Measurements from ENCODE around the gene SHROOM2. TPM values are rescaled to one million over a fixed set of nuclear protein-coding genes. Genes with fewer than 3 reads are reported as not detected.

SHROOM2 gene
- total and polyA plus RNA-seq, 2 of the 4 experiments (the other 2 are of a cell fraction): 8.1 to 14.2 TPM

GRCh38 chrX:9880870-9881269 is 94.6 kb downstream of the SHROOM2 start:
- 80% methylated on average over 5 of the region's 7 CpGs; no CpG with 5 or more reads in 1 of the 2 experiments for WGBS, 2 experiments (ENCODE audit: extremely low coverage in 2 of 2, insufficient read length in 1 of 2)
- Histone ChIP-seq H2BK15ac (ENCODE audit: low read depth, low read length) (no peak overlapping the region), H3K27me3 (ENCODE audit: control insufficient read depth, insufficient read depth, low read length) (no peaks in the 10 kb centered on the region), H2AK5ac (ENCODE audit: low read depth, low read length) (no peak overlapping the region), H2BK20ac (ENCODE audit: low read depth, low read length) (no peak overlapping the region), H4K5ac (ENCODE audit: low read depth, low read length) (no peak overlapping the region), H3K4me1 (ENCODE audit: control insufficient read depth, insufficient read depth, low read length) (0 out of 2 replicates have a peak, but pooled peaks cover 3% of the 10 kb centered on the region), H3K4ac (ENCODE audit: low read depth, low read length) (no peak overlapping the region), H3K4me2 (ENCODE audit: low read depth, low read length) (no peak overlapping the region), H2AK9ac (replicated peaks; ENCODE audit: low read depth, low read length, poor library complexity) (no peak overlapping the region), H4K20me1 (ENCODE audit: insufficient read depth, low read length) (no peaks in the 10 kb centered on the region), H3K9me1 (ENCODE audit: insufficient read depth, low read length) (no peaks in the 10 kb centered on the region), H3K23ac (ENCODE audit: low read depth, low read length) (no peak overlapping the region), H3K14ac (replicated peaks; ENCODE audit: low read depth, low read length) (no peak overlapping the region), H2BK120ac (ENCODE audit: low read depth, low read length) (no peak overlapping the region), H2AFZ (replicated peaks; ENCODE audit: low read length, poor library complexity) (no peak overlapping the region), H3K18ac (ENCODE audit: low read depth, low read length) (no peak overlapping the region), H3K9ac (ENCODE audit: low read depth, low read length) (no peak overlapping the region), H4K8ac (ENCODE audit: low read depth in 2 of 2, low read length in 2 of 2) (no peak overlapping the region), H4K91ac (ENCODE audit: insufficient read depth, low read depth, low read length) (no peak overlapping the region), H2BK5ac (ENCODE audit: low read depth, low read length, poor library complexity, severe bottlenecking) (no peak overlapping the region), H3K4me3 (ENCODE audit: insufficient read depth, low read depth, low read length) (no peak overlapping the region), H3K9me3 (ENCODE audit: control insufficient read depth, insufficient read depth, low read length) (no peaks in the 10 kb centered on the region), H3K36me3 (ENCODE audit: control insufficient read depth, insufficient read depth, low read length) (no peaks in the 10 kb centered on the region), H3K56ac (ENCODE audit: extremely low read depth, insufficient read depth, low read length) (no peak overlapping the region), H3K27ac (ENCODE audit: insufficient read depth, low read length) (no peak overlapping the region), H3K79me1 (ENCODE audit: low read depth in 1 of 2, low read length in 2 of 2) (no peaks in the 10 kb centered on the region)
- dilution Hi-C loops (cut with HindIII; ENCODE audit: low sequenced_read_pairs, unreplicated experiment): no loop called here
- intact Hi-C loops (cut with micrococcal nuclease): no loop called here
- POLR2A ChIA-PET (ENCODE audit: unreplicated experiment): no interaction called here
- ATAC-seq (ENCODE audit: low read depth) (no peak), DNase-seq (no peak)
- CTCF ChIA-PET: no interaction called here
- BruUV-seq (replicated peaks): no TSS peak
- TF ChIP-seq CHD1 (IDR thresholded peaks at IDR 0.05; ENCODE audit: low read depth, low read length) (no peak), MAFK (IDR thresholded peaks at IDR 0.05; ENCODE audit: low read depth, low read length) (no peak), POLR2A (IDR thresholded peaks at IDR 0.05; ENCODE audit: low read depth, low read length) (no peak), NFE2L2 (IDR thresholded peaks at IDR 0.05; ENCODE audit: low read depth, low read length) (no peak), MXI1 (IDR thresholded peaks at IDR 0.05; ENCODE audit: borderline replicate concordance, low read depth, low read length) (no peak), CTCF (conservative IDR thresholded peaks at IDR 0.05; ENCODE audit: low read depth, low read length) (no peak), MAZ (IDR thresholded peaks at IDR 0.05; ENCODE audit: borderline replicate concordance, low read depth, low read length) (no peak), RFX5 (IDR thresholded peaks at IDR 0.05; ENCODE audit: low read depth, low read length) (no peak)
- in situ Hi-C loops (cut with MboI; ENCODE audit: low sequenced_read_pairs): loop anchor here (10.0 to 25.0 kb wide), 2 partner anchors 114 to 231 kb away; no protein-coding TSS in a partner anchor
